DOHH2 (cell line): ENCODE data around the gene SV2C.

ENCODE experiments used
- H3F3A ChIP-seq: fragments of 200-600 bp; sonication (generic), shearing (Covaris generic); 2 replicates; pipeline ENCODE4 v1.6.0; 2016; ENCODE audit warnings: antibody characterized with exemption, mild to moderate bottlenecking; ENCODE audit not compliant: control insufficient read depth, insufficient read depth
- H3K27ac ChIP-seq: fragments of 200-600 bp; sonication (generic); 2 replicates; pipeline ENCODE4 v1.5.1; 2014; ENCODE audit warnings: low read depth, mild to moderate bottlenecking, low read length, moderate library complexity
- H3K27me3 ChIP-seq: fragments of 200-600 bp; sonication (generic); 2 replicates; pipeline ENCODE4 v1.6.1; 2014; ENCODE audit warnings: mild to moderate bottlenecking, low read length, mixed read lengths; ENCODE audit not compliant: control insufficient read depth
- H3K36me3 ChIP-seq: fragments of 200-600 bp; sonication (generic); 2 replicates; pipeline ENCODE4 v1.6.1; 2014; ENCODE audit warnings: mild to moderate bottlenecking, low read length, moderate library complexity, mixed read lengths; ENCODE audit not compliant: control insufficient read depth
- H3K4me1 ChIP-seq: fragments of 200-600 bp; sonication (generic); 2 replicates; pipeline ENCODE4 v1.6.1; 2014; ENCODE audit warnings: mild to moderate bottlenecking, low read length, mixed read lengths; ENCODE audit not compliant: control insufficient read depth
- H3K4me2 ChIP-seq: fragments of 200-600 bp; sonication (generic); 2 replicates; pipeline ENCODE4 v1.6.0; 2014; ENCODE audit warnings: mild to moderate bottlenecking, low read length, moderate library complexity
- H3K4me3 ChIP-seq: fragments of 200-600 bp; sonication (generic); 2 replicates; pipeline ENCODE4 v1.5.1; 2014; ENCODE audit warnings: mild to moderate bottlenecking, low read length, mixed read lengths
- H3K79me2 ChIP-seq: fragments of 200-600 bp; sonication (generic); 2 replicates; pipeline ENCODE4 v1.6.1; 2014; ENCODE audit warnings: mild to moderate bottlenecking, low read length, mixed read lengths; ENCODE audit not compliant: control insufficient read depth
- H3K9me2 ChIP-seq: fragments of 200-600 bp; sonication (generic); replicated peaks from 2 replicates; pipeline ENCODE4 v1.6.1; 2014; ENCODE audit warnings: mild to moderate bottlenecking, low read length, mixed read lengths; ENCODE audit not compliant: control insufficient read depth
- H3K9me3 ChIP-seq: fragments of 200-600 bp; sonication (generic); 2 replicates; pipeline ENCODE4 v1.6.1; 2014; ENCODE audit warnings: antibody characterized with exemption, low read length, mixed read lengths; ENCODE audit not compliant: control insufficient read depth, insufficient read depth
- H4K20me1 ChIP-seq: fragments of 200-600 bp; sonication (generic); 2 replicates; pipeline ENCODE4 v1.6.0; 2014; ENCODE audit warnings: low read depth, mild to moderate bottlenecking, antibody characterized with exemption, low read length, moderate library complexity; ENCODE audit not compliant: control insufficient read depth, insufficient read depth
- EZH2phosphoT487 ChIP-seq: fragments of 200-600 bp; sonication (generic); IDR thresholded peaks from 2 replicates; pipeline ENCODE4 v1.6.1; 2017; ENCODE audit warnings: borderline replicate concordance, mild to moderate bottlenecking, antibody characterized with exemption, low read length, moderate library complexity, mixed read lengths
- TF ChIP-seq, protein P1 (sequence below): fragments of 200-600 bp; sonication (generic); IDR thresholded peaks from one replicate; pipeline ENCODE4 v1.5.1; 2014; ENCODE audit warnings: antibody characterized with exemption, mild to moderate bottlenecking, low read depth, low read length; ENCODE audit not compliant: poor library complexity, severe bottlenecking

SV2C gene

DNA sequence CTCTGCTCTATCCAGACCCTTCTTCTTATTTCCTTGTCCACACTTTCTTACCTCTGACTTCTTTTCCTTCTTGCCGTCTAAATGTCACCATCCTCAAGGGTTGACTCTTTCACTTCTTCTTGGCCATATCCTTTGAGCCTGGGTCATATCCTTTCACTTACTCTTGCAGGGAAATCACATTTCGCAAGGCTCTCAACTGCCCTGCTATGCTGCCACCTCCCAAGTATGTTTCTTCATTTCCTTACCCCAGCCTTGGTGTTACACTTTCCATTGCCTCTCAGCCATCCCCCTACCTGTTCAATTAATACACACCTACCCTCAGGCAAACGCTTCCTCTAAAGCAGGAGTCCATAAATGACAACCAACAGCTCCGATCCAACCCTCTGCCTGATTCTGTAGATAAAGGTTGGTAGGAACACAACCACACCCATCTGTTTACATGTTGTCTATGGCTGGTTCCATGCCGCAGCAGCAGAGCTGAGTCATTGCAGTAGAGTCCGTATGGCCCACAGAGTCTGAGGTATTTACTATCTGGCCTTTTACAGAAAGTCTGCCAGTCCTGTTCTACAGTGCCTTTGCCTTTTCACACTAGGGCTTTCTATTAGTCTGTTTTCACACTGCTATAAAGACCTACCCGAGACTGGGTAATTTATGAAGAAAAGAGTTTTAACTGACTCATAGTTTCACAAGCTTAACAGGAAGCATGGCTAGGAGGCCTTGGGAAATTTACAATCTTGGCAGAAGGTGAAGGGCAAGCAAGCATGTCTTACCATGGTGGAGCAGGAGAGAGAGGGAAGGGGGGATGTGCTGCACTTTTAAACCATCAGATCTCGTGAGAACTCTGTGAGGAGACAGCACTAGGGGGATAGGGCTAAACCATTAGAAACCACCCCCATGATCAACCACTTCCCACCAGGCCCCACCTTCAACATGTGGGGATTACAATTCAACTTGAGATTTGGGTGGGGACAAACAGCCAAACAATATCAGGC is 97.9 kb downstream of the SV2C start:
- no peaks in the 10 kb centered on the region for H3K36me3 ChIP-seq
- H3K4me2 ChIP-seq: no peak overlapping the region
- H4K20me1 ChIP-seq: no peaks in the 10 kb centered on the region
- H3K9me2 ChIP-seq: no peaks in the 10 kb centered on the region
- peaks cover 2% of the 10 kb centered on the region for H3K4me1 ChIP-seq
- H3K4me3 ChIP-seq: no peak overlapping the region
- no peaks in the 10 kb centered on the region for H3K79me2 ChIP-seq
- no peaks in the 10 kb centered on the region for H3K9me3 ChIP-seq
- H3K27ac ChIP-seq: no peak overlapping the region
- H3F3A ChIP-seq: no peaks in the 10 kb centered on the region
- peaks cover 16% of the 10 kb centered on the region; the same call in 1 of the 2 replicates for H3K27me3 ChIP-seq
- TF ChIP-seq EZH2phosphoT487: no peak
- TF ChIP-seq, protein P1, sequence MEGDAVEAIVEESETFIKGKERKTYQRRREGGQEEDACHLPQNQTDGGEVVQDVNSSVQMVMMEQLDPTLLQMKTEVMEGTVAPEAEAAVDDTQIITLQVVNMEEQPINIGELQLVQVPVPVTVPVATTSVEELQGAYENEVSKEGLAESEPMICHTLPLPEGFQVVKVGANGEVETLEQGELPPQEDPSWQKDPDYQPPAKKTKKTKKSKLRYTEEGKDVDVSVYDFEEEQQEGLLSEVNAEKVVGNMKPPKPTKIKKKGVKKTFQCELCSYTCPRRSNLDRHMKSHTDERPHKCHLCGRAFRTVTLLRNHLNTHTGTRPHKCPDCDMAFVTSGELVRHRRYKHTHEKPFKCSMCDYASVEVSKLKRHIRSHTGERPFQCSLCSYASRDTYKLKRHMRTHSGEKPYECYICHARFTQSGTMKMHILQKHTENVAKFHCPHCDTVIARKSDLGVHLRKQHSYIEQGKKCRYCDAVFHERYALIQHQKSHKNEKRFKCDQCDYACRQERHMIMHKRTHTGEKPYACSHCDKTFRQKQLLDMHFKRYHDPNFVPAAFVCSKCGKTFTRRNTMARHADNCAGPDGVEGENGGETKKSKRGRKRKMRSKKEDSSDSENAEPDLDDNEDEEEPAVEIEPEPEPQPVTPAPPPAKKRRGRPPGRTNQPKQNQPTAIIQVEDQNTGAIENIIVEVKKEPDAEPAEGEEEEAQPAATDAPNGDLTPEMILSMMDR: no peak

DNA sequence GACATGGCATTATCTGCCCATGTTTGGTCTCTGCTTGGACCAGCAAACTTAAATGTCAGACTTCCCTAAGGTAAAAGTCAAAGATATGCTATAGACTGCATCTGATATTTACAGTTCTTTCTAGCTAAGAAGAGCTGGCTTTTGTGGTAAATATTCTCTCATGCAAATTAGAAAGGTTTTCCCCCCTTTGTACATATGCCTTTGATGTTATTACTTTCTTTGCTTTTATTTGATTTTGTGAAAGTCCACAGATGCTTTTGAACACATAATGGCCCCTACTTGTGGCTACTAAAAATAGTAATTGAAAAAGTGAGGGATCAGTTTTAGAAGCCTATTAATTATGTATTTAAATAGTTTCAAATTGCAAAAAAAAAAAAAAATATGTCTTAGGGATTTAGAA is 104.2 kb downstream of the SV2C start:
- H3K4me1 ChIP-seq: no peaks in the 10 kb centered on the region
- no peaks in the 10 kb centered on the region for H3K9me3 ChIP-seq
- no peak overlapping the region for H3K27ac ChIP-seq
- H3K4me3 ChIP-seq: no peak overlapping the region
- H3K79me2 ChIP-seq: no peaks in the 10 kb centered on the region
- H3K4me2 ChIP-seq: no peak overlapping the region
- H3K36me3 ChIP-seq: no peaks in the 10 kb centered on the region
- H3F3A ChIP-seq: no peaks in the 10 kb centered on the region
- no peaks in the 10 kb centered on the region for H3K27me3 ChIP-seq
- no peaks in the 10 kb centered on the region for H3K9me2 ChIP-seq
- no peaks in the 10 kb centered on the region for H4K20me1 ChIP-seq
- no peak for TF ChIP-seq EZH2phosphoT487
- TF ChIP-seq, protein P1: no peak

DNA sequence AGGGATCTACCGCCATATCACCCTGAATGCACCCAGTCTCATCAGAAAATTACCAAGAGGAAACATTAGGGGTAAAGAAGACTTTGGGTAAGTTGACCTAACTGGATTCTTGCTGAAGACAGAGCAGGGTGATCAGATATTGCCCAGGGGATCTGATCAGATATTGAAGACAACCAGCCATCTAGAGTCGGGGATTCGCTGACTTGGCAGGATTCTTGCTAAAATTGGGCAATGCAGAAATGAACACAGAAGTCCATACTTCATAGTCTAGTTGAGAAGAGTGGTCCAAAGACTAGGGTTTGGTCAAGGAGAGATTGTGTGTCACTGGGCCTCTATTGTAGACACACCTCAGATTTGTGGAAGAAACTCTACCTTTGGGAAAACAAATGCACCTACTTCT is 107.2 kb downstream of the SV2C start:
- Histone ChIP-seq H4K20me1 (no peaks in the 10 kb centered on the region), H3K27ac (no peak overlapping the region), H3K4me2 (no peak overlapping the region), H3F3A (no peaks in the 10 kb centered on the region), H3K9me3 (no peaks in the 10 kb centered on the region), H3K79me2 (no peaks in the 10 kb centered on the region), H3K4me1 (peaks cover 7% of the 10 kb centered on the region), H3K9me2 (no peaks in the 10 kb centered on the region), H3K27me3 (peaks cover 3% of the 10 kb centered on the region; the same call in 1 of the 2 replicates), H3K36me3 (no peaks in the 10 kb centered on the region), H3K4me3 (no peak overlapping the region)
- TF ChIP-seq, protein P1: no peak
- no peak for TF ChIP-seq EZH2phosphoT487
